HEK293 (cell line): ENCODE data around the gene TIGD3.
A peak's percentile ranks its signal among the peaks of the same experiment; 100 is the strongest.

ENCODE experiments used
- HOXA7 ChIP-seq: sonication (generic); formaldehyde crosslinking; IDR thresholded peaks from 2 replicates; pipeline ENCODE4 v1.8.1; 2022; ENCODE audit warnings: missing genetic modification reagents, borderline replicate concordance
- HOXC10 ChIP-seq: sonication (generic); formaldehyde crosslinking; IDR thresholded peaks from 2 replicates; pipeline ENCODE4 v1.8.1; 2023; ENCODE audit warnings: mild to moderate bottlenecking, missing genetic modification reagents
- HOXD13 ChIP-seq: sonication (generic); formaldehyde crosslinking; IDR thresholded peaks from 2 replicates; pipeline ENCODE4 v1.8.0; 2022; ENCODE audit warnings: missing genetic modification reagents, borderline replicate concordance
- IKZF3 ChIP-seq: fragments of 450-650 bp; IDR thresholded peaks from 2 replicates; pipeline ENCODE4 v1.5.0; 2018; ENCODE audit warnings: missing biosample characterization, mild to moderate bottlenecking, missing genetic modification characterization, moderate library complexity
- KLF7 ChIP-seq: fragments of 450-650 bp; formaldehyde crosslinking; IDR thresholded peaks from 2 replicates; pipeline ENCODE4 v1.5.1; 2016; ENCODE audit warnings: missing biosample characterization, missing genetic modification characterization, borderline replicate concordance
- MYNN ChIP-seq: fragments of 450-650 bp; formaldehyde crosslinking; IDR thresholded peaks from 2 replicates; pipeline ENCODE4 v1.5.1; 2016; ENCODE audit warnings: missing biosample characterization, missing genetic modification characterization, borderline replicate concordance
- SCRT2 ChIP-seq: fragments of 450-650 bp; formaldehyde crosslinking; IDR thresholded peaks from 2 replicates; pipeline ENCODE4 v1.5.1; 2016; ENCODE audit warnings: missing biosample characterization, missing genetic modification characterization
- SP3 ChIP-seq: fragments of 450-650 bp; formaldehyde crosslinking; IDR thresholded peaks from 2 replicates; pipeline ENCODE4 v1.5.1; 2016; ENCODE audit warnings: missing biosample characterization, missing genetic modification characterization
- TRIM28 ChIP-seq: IDR thresholded peaks from 2 replicates; pipeline ENCODE4 v1.6.1; 2011; ENCODE audit warnings: low read length, control low read depth, borderline replicate concordance
- WT1 ChIP-seq: fragments of 450-650 bp; formaldehyde crosslinking; IDR thresholded peaks from 2 replicates; pipeline ENCODE4 v1.5.1; 2016; ENCODE audit warnings: missing biosample characterization, missing genetic modification characterization
- ZBTB48 ChIP-seq: fragments of 450-650 bp; formaldehyde crosslinking; IDR thresholded peaks from 2 replicates; pipeline ENCODE4 v1.5.1; 2016; ENCODE audit warnings: missing biosample characterization, missing genetic modification characterization
- ZFP69B ChIP-seq: fragments of 450-650 bp; formaldehyde crosslinking; IDR thresholded peaks from 2 replicates; pipeline ENCODE4 v1.5.1; 2016; ENCODE audit warnings: missing biosample characterization, missing genetic modification characterization
- ZNF16 ChIP-seq: fragments of 450-650 bp; formaldehyde crosslinking; IDR thresholded peaks from 2 replicates; pipeline ENCODE4 v1.5.1; 2016; ENCODE audit warnings: low read depth, missing biosample characterization, missing genetic modification characterization
- ZNF174 ChIP-seq: fragments of 450-650 bp; formaldehyde crosslinking; IDR thresholded peaks from 2 replicates; pipeline ENCODE4 v1.5.0; 2017; ENCODE audit warnings: missing biosample characterization, mild to moderate bottlenecking, missing genetic modification characterization
- ZNF2 ChIP-seq: fragments of 450-650 bp; formaldehyde crosslinking; IDR thresholded peaks from 2 replicates; pipeline ENCODE4 v1.5.1; 2016; ENCODE audit warnings: missing biosample characterization, missing genetic modification characterization
- ZNF239 ChIP-seq: fragments of 450-650 bp; formaldehyde crosslinking; IDR thresholded peaks from 2 replicates; pipeline ENCODE4 v1.5.1; 2016; ENCODE audit warnings: missing biosample characterization, missing genetic modification characterization
- ZNF292 ChIP-seq: fragments of 450-650 bp; formaldehyde crosslinking; IDR thresholded peaks from 2 replicates; pipeline ENCODE4 v1.5.1; 2016; ENCODE audit warnings: low read depth, missing biosample characterization, missing genetic modification characterization, borderline replicate concordance
- ZNF311 ChIP-seq: fragments of 450-650 bp; formaldehyde crosslinking; IDR thresholded peaks from 2 replicates; pipeline ENCODE4 v1.5.1; 2017; ENCODE audit warnings: missing biosample characterization, missing genetic modification characterization, borderline replicate concordance
- ZNF354C ChIP-seq: fragments of 450-650 bp; formaldehyde crosslinking; IDR thresholded peaks from 2 replicates; pipeline ENCODE4 v1.5.1; 2016; ENCODE audit warnings: missing biosample characterization, missing genetic modification characterization, low read depth, borderline replicate concordance
- ZNF473 ChIP-seq: fragments of 450-650 bp; formaldehyde crosslinking; IDR thresholded peaks from 2 replicates; pipeline ENCODE4 v1.5.1; 2017; ENCODE audit warnings: missing biosample characterization, missing genetic modification characterization
- ZNF510 ChIP-seq: fragments of 450-650 bp; formaldehyde crosslinking; IDR thresholded peaks from 2 replicates; pipeline ENCODE4 v1.5.1; 2018; ENCODE audit warnings: mild to moderate bottlenecking, missing genetic modification characterization, missing biosample characterization; ENCODE audit not compliant: insufficient replicate concordance
- ZNF514 ChIP-seq: fragments of 450-650 bp; formaldehyde crosslinking; IDR thresholded peaks from 2 replicates; pipeline ENCODE4 v1.5.1; 2016; ENCODE audit warnings: missing biosample characterization, missing genetic modification characterization
- ZNF654 ChIP-seq: fragments of 450-650 bp; formaldehyde crosslinking; IDR thresholded peaks from 2 replicates; pipeline ENCODE4 v1.5.1; 2016; ENCODE audit warnings: low read depth, missing biosample characterization, missing genetic modification characterization
- ZNF776 ChIP-seq: fragments of 450-650 bp; formaldehyde crosslinking; IDR thresholded peaks from 2 replicates; pipeline ENCODE4 v1.5.0; 2017; ENCODE audit warnings: missing biosample characterization, missing genetic modification characterization, borderline replicate concordance
- ZNF791 ChIP-seq: fragments of 450-650 bp; formaldehyde crosslinking; IDR thresholded peaks from 2 replicates; pipeline ENCODE4 v1.5.1; 2016; ENCODE audit warnings: missing biosample characterization, missing genetic modification characterization
- ZNF837 ChIP-seq: fragments of 450-650 bp; formaldehyde crosslinking; IDR thresholded peaks from 2 replicates; pipeline ENCODE4 v1.5.1; 2016; ENCODE audit warnings: missing biosample characterization, missing genetic modification characterization
- ZSCAN16 ChIP-seq: fragments of 450-650 bp; formaldehyde crosslinking; IDR thresholded peaks from 2 replicates; pipeline ENCODE4 v1.5.1; 2016; ENCODE audit warnings: missing biosample characterization, missing genetic modification characterization
- TF ChIP-seq, protein P1 (sequence below): fragments of 450-650 bp; IDR thresholded peaks from 2 replicates; pipeline ENCODE4 v1.5.1; 2018; ENCODE audit warnings: missing biosample characterization, missing genetic modification characterization
- TF ChIP-seq, protein P2 (sequence below): fragments of 450-650 bp; formaldehyde crosslinking; IDR thresholded peaks from 2 replicates; pipeline ENCODE4 v1.5.1; 2017; ENCODE audit warnings: missing biosample characterization, missing genetic modification characterization
- TF ChIP-seq, protein P3 (sequence below): fragments of 450-650 bp; formaldehyde crosslinking; IDR thresholded peaks from 2 replicates; pipeline ENCODE4 v1.5.1; 2016; ENCODE audit warnings: missing biosample characterization, missing genetic modification characterization
- TF ChIP-seq, protein P4 (sequence below): fragments of 450-650 bp; formaldehyde crosslinking; IDR thresholded peaks from 2 replicates; pipeline ENCODE4 v1.5.1; 2016; ENCODE audit warnings: missing biosample characterization, missing genetic modification characterization
- TF ChIP-seq, protein P5 (sequence below): fragments of 450-650 bp; formaldehyde crosslinking; IDR thresholded peaks from 2 replicates; pipeline ENCODE4 v1.5.1; 2016; ENCODE audit warnings: missing biosample characterization, missing genetic modification characterization
- TF ChIP-seq, protein P6 (sequence below): fragments of 450-650 bp; formaldehyde crosslinking; IDR thresholded peaks from 2 replicates; pipeline ENCODE4 v1.5.1; 2016; ENCODE audit warnings: missing biosample characterization, missing genetic modification characterization

The TIGD3 gene

DNA sequence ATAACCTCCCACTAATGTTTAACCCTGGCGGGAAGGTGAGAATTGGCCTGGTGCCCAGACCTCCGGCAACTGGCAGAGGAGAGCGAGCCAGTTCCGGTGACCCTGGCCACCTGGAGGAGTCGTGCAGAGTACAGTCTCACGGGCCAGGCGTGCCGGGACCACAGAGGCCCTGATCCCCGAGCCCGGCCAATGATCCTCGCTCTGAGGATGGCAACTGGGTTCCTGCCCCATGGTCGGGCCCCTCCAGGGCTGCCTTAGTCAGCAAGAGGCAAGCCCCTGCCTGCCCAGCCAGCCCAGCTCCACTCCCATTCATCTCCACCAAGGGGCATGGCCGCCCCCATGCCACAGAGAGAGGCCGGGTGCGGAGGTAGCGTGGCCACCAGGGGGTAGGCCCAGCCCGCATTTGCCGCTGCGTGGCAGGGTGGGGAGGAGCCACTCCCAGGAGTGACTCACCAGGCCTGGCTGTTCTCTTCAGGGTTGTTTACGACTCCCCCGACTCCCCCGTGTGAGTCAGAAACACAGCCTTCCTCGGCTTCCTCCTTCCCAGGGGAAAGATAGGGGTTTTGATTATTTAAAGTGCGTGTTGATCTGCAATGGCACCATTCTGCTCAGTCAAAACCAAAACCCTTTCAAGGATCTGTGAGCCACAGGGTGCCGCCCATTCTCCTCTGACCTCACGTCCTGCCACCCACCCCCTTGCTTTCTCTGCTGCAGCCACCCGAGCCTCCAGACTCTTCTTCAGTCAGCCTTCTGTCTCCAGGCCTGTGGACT lies 27.7 kb downstream of the TIGD3 start, which contains the start of gene SLC25A45 (continued):
- TF ChIP-seq TRIM28 = peak; percentile 87
- TF ChIP-seq ZNF837 (tag by site-specific recombination) = no peak
- no peak for TF ChIP-seq ZSCAN16
- peak; percentile 96 for TF ChIP-seq WT1
- TF ChIP-seq ZNF311 (tag by site-specific recombination) = no peak
- no peak for TF ChIP-seq MYNN (tag by site-specific recombination)
- TF ChIP-seq ZFP69B (tag by site-specific recombination) = peak; percentile 92
- no peak for TF ChIP-seq HOXC10
- no peak for TF ChIP-seq ZNF510 (tag by site-specific recombination)
- TF ChIP-seq ZNF2 (tag by site-specific recombination) = peak; percentile 62
- TF ChIP-seq, protein P1, sequence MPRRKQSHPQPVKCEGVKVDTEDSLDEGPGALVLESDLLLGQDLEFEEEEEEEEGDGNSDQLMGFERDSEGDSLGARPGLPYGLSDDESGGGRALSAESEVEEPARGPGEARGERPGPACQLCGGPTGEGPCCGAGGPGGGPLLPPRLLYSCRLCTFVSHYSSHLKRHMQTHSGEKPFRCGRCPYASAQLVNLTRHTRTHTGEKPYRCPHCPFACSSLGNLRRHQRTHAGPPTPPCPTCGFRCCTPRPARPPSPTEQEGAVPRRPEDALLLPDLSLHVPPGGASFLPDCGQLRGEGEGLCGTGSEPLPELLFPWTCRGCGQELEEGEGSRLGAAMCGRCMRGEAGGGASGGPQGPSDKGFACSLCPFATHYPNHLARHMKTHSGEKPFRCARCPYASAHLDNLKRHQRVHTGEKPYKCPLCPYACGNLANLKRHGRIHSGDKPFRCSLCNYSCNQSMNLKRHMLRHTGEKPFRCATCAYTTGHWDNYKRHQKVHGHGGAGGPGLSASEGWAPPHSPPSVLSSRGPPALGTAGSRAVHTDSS (tag by site-specific recombination) = peak; percentile 90
- TF ChIP-seq SCRT2 (tag by site-specific recombination) = no peak
- TF ChIP-seq ZNF292 (tag by site-specific recombination) = no peak
- TF ChIP-seq, protein P2, sequence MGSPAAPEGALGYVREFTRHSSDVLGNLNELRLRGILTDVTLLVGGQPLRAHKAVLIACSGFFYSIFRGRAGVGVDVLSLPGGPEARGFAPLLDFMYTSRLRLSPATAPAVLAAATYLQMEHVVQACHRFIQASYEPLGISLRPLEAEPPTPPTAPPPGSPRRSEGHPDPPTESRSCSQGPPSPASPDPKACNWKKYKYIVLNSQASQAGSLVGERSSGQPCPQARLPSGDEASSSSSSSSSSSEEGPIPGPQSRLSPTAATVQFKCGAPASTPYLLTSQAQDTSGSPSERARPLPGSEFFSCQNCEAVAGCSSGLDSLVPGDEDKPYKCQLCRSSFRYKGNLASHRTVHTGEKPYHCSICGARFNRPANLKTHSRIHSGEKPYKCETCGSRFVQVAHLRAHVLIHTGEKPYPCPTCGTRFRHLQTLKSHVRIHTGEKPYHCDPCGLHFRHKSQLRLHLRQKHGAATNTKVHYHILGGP = no peak; the same call in 1 of the 2 replicates
- no peak for TF ChIP-seq ZNF791 (tag by site-specific recombination)
- no peak for TF ChIP-seq ZNF174 (tag by site-specific recombination)
- TF ChIP-seq ZNF473 (tag by site-specific recombination) = no peak
- TF ChIP-seq ZBTB48 (tag by site-specific recombination) = peak; percentile 92
- TF ChIP-seq, protein P3, sequence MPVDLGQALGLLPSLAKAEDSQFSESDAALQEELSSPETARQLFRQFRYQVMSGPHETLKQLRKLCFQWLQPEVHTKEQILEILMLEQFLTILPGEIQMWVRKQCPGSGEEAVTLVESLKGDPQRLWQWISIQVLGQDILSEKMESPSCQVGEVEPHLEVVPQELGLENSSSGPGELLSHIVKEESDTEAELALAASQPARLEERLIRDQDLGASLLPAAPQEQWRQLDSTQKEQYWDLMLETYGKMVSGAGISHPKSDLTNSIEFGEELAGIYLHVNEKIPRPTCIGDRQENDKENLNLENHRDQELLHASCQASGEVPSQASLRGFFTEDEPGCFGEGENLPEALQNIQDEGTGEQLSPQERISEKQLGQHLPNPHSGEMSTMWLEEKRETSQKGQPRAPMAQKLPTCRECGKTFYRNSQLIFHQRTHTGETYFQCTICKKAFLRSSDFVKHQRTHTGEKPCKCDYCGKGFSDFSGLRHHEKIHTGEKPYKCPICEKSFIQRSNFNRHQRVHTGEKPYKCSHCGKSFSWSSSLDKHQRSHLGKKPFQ (tag by site-specific recombination) = peak; percentile 10; the same call in 1 of the 2 replicates
- TF ChIP-seq HOXD13 (CRISPR knock-in tag) = no peak
- TF ChIP-seq ZNF354C (tag by site-specific recombination) = no peak
- no peak for TF ChIP-seq ZNF776 (tag by site-specific recombination)
- TF ChIP-seq ZNF514 = no peak
- TF ChIP-seq ZNF16 (tag by site-specific recombination) = no peak
- TF ChIP-seq KLF7 = peak; percentile 90; the same call in 1 of the 2 replicates
- TF ChIP-seq, protein P4, sequence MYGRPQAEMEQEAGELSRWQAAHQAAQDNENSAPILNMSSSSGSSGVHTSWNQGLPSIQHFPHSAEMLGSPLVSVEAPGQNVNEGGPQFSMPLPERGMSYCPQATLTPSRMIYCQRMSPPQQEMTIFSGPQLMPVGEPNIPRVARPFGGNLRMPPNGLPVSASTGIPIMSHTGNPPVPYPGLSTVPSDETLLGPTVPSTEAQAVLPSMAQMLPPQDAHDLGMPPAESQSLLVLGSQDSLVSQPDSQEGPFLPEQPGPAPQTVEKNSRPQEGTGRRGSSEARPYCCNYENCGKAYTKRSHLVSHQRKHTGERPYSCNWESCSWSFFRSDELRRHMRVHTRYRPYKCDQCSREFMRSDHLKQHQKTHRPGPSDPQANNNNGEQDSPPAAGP (tag by site-specific recombination) = peak; percentile 92
- TF ChIP-seq ZNF239 (tag by site-specific recombination) = no peak
- TF ChIP-seq SP3 = peak; percentile 65
- peak; percentile 63 for TF ChIP-seq ZNF654 (tag by site-specific recombination)
- TF ChIP-seq IKZF3 (tag by site-specific recombination) = peak; percentile 98
- TF ChIP-seq, protein P5, sequence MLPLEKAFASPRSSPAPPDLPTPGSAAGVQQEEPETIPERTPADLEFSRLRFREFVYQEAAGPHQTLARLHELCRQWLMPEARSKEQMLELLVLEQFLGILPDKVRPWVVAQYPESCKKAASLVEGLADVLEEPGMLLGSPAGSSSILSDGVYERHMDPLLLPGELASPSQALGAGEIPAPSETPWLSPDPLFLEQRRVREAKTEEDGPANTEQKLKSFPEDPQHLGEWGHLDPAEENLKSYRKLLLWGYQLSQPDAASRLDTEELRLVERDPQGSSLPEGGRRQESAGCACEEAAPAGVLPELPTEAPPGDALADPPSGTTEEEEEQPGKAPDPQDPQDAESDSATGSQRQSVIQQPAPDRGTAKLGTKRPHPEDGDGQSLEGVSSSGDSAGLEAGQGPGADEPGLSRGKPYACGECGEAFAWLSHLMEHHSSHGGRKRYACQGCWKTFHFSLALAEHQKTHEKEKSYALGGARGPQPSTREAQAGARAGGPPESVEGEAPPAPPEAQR (tag by site-specific recombination) = no peak
- TF ChIP-seq, protein P6, sequence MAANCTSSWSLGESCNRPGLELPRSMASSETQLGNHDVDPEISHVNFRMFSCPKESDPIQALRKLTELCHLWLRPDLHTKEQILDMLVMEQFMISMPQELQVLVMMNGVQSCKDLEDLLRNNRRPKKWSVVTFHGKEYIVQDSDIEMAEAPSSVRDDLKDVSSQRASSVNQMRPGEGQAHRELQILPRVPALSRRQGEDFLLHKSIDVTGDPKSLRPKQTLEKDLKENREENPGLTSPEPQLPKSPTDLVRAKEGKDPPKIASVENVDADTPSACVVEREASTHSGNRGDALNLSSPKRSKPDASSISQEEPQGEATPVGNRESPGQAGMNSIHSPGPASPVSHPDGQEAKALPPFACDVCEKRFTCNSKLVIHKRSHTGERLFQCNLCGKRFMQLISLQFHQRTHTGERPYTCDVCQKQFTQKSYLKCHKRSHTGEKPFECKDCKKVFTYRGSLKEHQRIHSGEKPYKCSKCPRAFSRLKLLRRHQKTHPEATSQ (tag by site-specific recombination) = 0 out of 2 replicates have a peak, but pooled peaks have one; percentile 45
- no peak for TF ChIP-seq HOXA7
